COLO829 (cell line): Measurements from ENCODE around the gene CCSER2.
A peak's percentile ranks its signal among the peaks of the same experiment; 100 is the strongest.
"Not testable (repeated sequence)": the region's sequence is repeated elsewhere in the genome, so short reads cannot be mapped to it uniquely, and the experiment has no call there.

ENCODE experiments used
- DNase-seq: peaks from one replicate; pipeline ENCODE4 v3.0.0; 2012; ENCODE audit warnings: low spot score

Gene CCSER2

DNA sequence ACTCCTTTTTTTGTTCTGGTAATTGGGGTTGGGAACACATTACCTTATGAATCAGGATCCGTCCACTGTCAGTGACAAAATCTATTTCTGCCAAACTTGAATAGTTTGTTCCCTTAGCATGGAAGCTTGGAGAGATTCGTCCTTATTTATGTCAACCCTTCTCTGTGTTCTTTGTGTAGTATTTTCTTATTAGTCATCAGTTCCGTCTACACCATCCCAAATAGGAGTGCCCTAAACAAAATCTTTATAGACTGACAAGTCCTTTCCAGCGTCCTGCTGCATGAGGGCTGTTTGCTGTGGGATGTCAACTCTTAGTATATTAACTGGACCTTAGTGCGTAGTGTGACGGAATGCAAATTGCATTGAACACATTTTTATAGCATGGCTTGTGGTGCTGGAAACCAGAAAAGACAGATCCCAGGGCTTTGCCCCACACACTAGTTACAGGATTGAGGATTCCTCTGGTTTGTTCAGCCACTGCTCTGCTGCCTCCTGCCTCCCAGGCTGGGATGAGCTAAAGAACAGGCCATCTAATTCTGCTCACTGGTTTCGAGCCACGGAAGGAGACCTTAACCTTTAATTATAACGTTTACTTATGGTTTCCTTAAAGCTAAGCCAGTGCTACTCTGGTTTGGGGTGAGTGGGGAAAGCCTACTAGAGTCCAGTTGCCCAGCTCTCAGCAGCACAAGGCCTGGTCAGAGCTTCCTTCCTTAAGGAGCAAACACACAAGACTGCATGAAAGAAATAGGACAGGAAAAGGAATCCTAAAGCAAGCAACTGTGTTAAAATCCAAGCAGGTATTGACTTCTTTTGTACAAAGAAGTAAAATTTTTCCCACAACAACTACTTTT, 194.4 kb downstream of the CCSER2 start:
- DNase-seq: no peak

DNA sequence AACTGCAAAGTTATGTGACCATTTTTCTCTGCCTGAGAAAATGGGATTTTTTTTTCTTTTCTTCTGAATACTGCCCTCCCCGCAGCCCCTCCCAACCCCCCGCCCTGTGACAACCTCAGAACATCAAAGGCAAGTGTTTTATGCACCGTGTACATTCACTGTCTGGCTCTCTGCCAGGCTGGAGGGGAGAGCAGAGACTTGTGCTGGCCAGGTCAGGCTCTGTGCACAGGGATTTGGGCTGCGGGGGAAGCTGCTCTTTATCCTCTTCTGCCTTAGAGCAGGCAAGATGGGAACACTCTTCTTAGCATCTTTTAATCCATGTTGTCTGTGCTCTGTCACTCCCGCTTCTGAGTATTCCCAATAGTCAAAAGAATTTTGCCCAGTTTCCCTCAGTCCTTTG, 195.1 kb downstream of the CCSER2 start:
- DNase-seq: no peak

GRCh38 chr10:84524435-84524834, 196.0 kb downstream of the CCSER2 start:
- DNase-seq: no peak

GRCh38 chr10:84525120-84525806, 196.9 kb downstream of the CCSER2 start:
- DNase-seq: no peak

DNA sequence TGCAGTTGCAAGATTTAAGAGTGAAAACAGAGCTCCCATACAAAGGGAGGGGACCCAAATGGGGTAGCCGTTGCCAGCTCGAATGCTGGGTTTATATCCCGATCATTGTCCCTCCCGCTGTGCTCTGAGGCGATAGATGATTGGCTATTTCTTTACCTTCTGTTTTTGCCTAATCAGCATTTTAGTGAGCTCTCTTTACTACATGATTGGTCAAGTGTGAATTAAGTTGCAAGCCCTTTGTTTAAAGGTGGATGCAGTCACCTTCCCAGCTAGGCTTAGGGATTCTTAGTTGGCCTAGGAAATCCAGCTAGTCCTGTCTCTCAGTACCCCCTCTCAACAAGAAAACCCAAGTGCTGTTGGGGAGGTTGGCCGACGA, 197.4 kb downstream of the CCSER2 start:
- not testable (repeated sequence) for DNase-seq

DNA sequence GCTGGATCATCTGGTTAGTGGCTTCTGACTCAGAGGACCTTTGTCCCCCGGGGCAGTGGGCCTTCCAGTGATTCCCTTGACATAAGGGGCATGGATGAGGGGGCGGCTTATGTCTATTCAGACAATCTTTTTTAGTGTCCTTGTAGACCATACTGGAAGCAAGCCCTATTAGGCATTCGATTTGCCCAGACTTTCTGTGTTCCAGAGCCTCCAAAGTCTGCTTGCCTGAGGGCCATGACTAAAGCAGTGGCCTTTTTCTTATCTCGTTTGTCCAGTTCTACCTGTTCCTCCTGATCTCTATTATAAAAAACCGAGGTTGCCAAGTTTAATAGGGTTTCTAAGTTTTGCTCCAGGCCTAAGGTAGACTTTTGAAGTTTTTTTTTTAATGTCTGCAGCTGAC, 199.0 kb downstream of the CCSER2 start:
- DNase-seq: not testable (repeated sequence)

GRCh38 chr10:84528526-84528925, 200.1 kb downstream of the CCSER2 start:
- DNase-seq: not testable (repeated sequence)

DNA sequence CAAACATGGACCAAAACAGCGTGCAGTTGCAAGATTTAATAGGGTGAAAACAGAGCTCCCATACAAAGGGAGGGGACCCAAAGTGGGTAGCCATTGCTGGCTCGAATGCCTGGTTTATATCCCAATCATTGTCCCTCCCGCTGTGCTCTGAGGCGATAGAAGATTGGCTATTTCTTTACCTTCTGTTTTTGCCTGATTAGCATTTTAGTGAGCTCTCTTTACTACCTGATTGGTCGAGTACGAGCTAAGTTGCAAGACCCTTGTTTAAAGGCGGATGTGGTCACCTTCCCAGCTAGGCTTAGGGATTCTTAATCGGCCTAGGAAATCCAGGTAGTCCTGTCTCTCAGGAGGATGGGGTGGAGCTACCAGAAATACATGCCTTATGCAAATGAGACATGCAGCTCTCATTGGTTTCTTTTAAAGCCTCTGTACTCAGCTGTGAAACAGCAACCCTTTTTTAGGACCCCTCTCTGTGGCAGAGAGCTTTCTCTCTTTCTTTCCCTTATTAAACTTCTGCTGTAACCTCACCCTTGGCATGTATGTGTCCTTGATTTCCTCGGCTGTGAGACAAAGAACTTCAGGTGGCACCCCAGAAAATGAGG, 202.4 kb downstream of the CCSER2 start:
- DNase-seq: no peak

DNA sequence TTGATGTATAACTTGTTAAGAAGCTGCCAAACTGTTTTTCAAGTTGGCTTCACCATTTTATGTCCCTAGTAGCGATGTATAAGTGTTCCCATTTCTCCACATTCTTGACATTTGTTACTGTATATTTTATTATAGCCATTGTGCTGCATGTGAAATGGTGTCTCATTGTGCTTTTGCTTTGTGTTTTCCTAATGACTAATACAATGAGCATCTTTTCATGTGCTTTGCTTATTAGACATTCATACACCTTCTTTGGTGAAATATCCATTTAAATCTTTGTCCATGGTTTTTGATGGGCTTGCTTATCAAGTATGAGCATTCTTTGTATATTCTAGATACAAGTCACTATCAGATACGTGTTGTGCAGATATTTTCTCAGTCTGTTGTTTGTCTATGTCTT, 203.0 kb downstream of the CCSER2 start:
- DNase-seq: no peak

DNA sequence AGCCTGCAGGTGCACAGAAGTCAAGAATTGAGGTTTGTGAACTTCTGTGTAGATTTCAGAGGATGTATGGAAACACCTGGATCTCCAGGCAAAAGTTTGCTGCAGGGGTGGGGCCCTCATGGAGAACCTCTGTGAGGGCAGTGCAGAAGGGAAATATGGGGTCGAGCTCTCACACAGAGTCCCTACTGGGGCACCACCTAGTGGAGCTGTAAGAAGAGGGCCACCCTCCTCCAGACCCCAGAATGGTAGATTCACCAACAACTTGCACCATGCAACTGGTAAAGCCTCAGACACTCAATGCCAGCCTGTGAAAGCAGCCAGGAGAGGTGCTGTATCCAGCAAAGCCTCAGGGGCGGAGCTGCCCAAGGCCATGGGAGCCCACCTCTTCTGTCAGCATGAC, 205.8 kb downstream of the CCSER2 start:
- no peak for DNase-seq

DNA sequence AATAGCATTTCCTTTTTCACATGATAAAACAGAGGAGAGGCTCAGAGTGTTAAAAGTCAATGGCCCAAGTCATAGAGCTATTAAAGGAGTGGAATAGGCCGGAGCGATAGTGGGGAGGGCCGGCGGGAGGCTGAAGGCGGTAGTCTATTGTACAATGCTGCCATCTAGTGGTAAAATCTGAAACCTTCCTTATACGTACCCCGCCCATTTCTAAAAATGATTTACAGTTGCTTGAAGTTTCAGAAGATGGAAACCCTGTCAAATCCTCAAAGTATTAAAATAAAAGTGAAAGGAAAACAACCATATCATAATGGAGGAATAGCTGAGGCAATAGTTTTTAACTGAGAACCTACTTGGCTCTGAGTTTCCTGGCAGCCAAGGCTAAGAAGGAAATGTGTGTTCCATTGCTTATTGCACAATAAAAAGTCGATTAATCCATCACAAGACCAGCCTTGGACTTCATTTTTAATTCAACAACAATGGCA, 209.1 kb downstream of the CCSER2 start:
- DNase-seq: peak; percentile 32

DNA sequence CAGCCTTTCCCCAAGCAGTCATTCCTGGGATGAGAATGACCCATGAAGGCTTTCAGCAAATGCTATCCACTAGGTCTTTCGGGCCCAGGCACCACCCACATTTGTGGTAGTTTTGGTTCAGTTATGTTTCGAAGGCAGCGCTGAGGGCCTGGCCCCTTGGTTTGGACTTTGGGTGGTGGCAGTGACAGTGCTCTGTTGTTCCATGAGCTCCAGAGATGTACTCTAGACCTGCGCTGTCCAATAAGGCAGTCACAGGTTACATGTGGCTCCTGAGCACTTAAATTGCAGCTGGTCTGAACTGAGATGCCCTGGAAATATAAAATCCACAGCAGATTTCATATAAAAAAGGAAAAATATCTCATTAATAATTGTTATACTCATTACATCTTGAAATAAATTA, 209.6 kb downstream of the CCSER2 start:
- DNase-seq: no peak

GRCh38 chr10:84539216-84539615, 210.8 kb downstream of the CCSER2 start:
- DNase-seq: no peak

DNA sequence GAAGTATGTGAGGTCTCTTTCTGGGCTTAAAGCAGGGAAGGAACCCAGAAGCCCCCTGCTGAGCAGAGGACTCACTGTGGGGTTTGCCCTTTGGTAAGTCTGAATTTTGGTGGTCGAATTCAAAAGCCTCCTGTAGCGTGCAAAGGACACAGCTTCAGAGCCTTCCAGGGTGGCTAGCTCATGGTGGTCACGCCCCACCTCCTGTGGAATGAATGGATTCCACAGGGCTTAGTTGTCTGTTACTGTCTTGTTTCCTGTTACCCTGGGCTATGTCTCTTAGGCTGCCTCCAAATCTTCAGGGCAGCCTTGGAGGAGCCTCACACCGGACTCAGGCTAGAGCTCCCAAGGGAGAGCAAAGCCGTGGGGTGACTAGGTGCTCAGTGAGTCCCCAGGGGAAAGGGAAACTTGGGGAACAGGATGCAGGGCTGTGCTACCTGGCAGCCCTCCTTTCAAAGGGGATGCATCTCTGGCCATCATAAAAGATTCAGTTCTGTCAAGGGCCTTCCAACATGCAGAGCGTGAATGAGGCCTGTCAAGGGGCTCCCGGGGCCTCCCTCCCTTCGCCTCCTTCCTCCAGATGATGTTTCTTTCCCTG, 211.7 kb downstream of the CCSER2 start:
- peak; percentile 31 for DNase-seq

GRCh38 chr10:84540617-84541288, 212.4 kb downstream of the CCSER2 start:
- no peak for DNase-seq

DNA sequence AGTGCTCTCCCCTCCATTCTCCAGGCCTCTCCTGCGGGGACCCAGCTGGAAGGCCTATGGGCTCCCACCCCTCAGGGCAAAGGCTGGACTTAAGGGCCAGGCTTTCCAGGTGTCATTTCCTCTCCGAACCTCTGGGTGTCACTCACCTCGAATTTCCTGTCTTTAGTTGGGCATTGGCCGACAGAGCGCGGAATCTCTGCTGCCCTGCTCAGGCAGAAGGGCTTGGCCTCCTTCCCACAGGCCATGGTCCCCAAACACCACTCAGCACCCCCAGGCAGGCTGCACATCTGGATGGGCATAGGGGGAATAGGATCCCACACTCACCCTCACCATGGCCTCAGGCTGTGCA, 212.9 kb downstream of the CCSER2 start:
- no peak for DNase-seq

- DNase-seq: no peak
Observed at GRCh38 chr10:84542522-84543490, 214.4 kb downstream of the CCSER2 start.

DNA sequence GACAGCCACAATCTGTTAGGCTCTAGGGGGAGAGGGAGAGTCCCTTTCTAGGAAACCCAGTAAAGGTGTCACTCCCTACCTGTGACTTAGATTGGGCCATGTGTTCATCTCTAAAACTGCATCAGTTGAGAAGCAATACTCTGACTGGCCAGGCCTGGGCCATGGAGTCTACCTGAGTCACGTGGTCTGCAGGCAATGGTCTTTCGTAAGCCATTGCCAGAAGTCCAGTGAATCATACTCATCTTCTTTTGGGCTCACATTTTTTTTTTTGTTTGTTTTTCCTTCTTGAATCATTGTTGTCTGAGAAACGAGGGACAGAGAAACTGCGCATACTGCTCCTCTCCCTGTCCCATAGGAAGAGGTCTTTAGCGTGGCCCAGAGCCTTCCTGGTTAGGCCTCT, 215.6 kb downstream of the CCSER2 start:
- DNase-seq: no peak

DNA sequence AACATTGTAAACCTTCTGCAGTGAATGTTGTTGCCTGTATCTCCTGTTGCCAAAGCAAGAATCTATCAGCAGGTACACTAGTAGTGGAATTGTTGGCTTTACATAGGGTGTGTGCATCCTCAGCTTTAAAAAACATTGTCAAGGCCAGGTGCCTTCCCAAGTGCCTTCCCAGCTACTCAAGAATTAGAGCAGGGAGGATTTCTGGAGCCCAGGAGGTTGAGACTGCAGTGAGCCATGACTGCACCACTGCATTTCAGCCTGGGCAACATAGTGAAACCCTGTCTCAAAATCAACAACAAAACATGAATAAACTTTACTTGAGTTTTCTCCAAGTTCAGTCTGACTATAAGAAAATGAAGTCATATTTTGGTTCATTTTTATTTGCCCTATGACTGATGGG, 217.3 kb downstream of the CCSER2 start:
- DNase-seq: no peak

DNA sequence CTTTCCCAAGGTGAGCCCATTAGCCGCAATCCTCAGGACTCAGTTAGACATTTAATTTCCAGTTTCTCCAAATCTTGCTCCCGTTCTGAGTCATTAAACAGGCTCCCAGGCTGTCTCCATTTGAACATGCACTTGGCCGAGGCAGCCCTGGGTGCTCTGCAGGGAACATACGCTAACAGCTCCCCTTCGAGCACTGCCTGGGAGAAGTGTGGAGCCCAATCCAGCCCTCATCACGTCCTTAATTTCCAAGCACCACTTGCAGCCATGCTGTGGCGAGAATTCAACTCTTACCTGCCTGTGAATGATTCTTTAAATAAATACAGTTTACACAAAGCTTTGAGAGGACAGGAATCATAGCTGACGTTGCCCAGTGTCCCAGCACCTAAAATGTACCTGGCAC, 218.2 kb downstream of the CCSER2 start:
- no peak for DNase-seq

GRCh38 chr10:84547616-84548015, 219.2 kb downstream of the CCSER2 start:
- no peak for DNase-seq
